WTC11 (cell line): ENCODE data around the gene MINDY4B. TPM values are rescaled to one million over a fixed set of nuclear protein-coding genes. Genes with fewer than 3 reads are reported as not detected.

Source experiments
- ATAC-seq: fragments of 200-7000 bp; cut with Tn5 transposase; 2 replicates; pipeline ENCODE4 v1.10.0; 2021; ENCODE audit warnings: mild to moderate bottlenecking, moderate library complexity
- CTCF ChIA-PET: fragments of 300-600 bp; sonication (Branson Sonifier 250); formaldehyde crosslinking; loops from one replicate; lab custom pipeline; 2021; ENCODE audit warnings: antibody characterized with exemption; lab: Charles Lee
- POLR2A ChIA-PET: fragments of 350-600 bp; sonication (Branson Sonifier 250); formaldehyde crosslinking; loops from one replicate; lab custom pipeline; 2021; ENCODE audit warnings: antibody characterized with exemption; lab: Charles Lee
- DNase-seq: peaks from one replicate; pipeline ENCODE4 v3.0.0; 2021; ENCODE audit warnings: low spot score
- H3K27ac Mint-ChIP-seq: 2 replicates; pipeline ENCODE4 v1.8.0; 2021; ENCODE audit warnings: mixed read lengths
- H3K27me3 Mint-ChIP-seq: 2 replicates; pipeline ENCODE4 v1.8.0; 2021; ENCODE audit warnings: low read depth, mild to moderate bottlenecking, moderate library complexity, mixed read lengths
- H3K36me3 Mint-ChIP-seq: 2 replicates; pipeline ENCODE4 v1.8.0; 2021; ENCODE audit warnings: mixed read lengths
- H3K4me1 Mint-ChIP-seq: 2 replicates; pipeline ENCODE4 v1.8.0; 2022; ENCODE audit warnings: mixed read lengths
- H3K4me3 Mint-ChIP-seq: 2 replicates; pipeline ENCODE4 v1.8.0; 2021; ENCODE audit warnings: mild to moderate bottlenecking, moderate library complexity, mixed read lengths
- H3K9me3 Mint-ChIP-seq: 2 replicates; pipeline ENCODE4 v1.8.0; 2021; ENCODE audit warnings: mixed read lengths
- CREB1 ChIP-seq: sonication (generic); formaldehyde crosslinking; IDR thresholded peaks from 2 replicates; pipeline ENCODE4 v1.8.0; 2023; ENCODE audit warnings: mild to moderate bottlenecking, missing genetic modification reagents
- EMX1 ChIP-seq: fragments of 250-450 bp; sonication (Bioruptor Pico); IDR thresholded peaks from 2 replicates; pipeline ENCODE4 v1.8.0; 2021; ENCODE audit warnings: mild to moderate bottlenecking
- ESRRA ChIP-seq: sonication (generic); formaldehyde crosslinking; IDR thresholded peaks from 2 replicates; pipeline ENCODE4 v1.8.1; 2022; ENCODE audit warnings: mild to moderate bottlenecking, missing genetic modification reagents, borderline replicate concordance
- FOXJ3 ChIP-seq: sonication (generic); formaldehyde crosslinking; IDR thresholded peaks from 2 replicates; pipeline ENCODE4 v1.9.0; 2021; ENCODE audit warnings: missing genetic modification reagents, mild to moderate bottlenecking, borderline replicate concordance
- FOXK1 ChIP-seq: sonication (generic); formaldehyde crosslinking; IDR thresholded peaks from 2 replicates; pipeline ENCODE4 v1.8.0; 2022; ENCODE audit warnings: mild to moderate bottlenecking, moderate library complexity, missing genetic modification reagents
- IRF1 ChIP-seq: sonication (generic); formaldehyde crosslinking; IDR thresholded peaks from 2 replicates; pipeline ENCODE4 v1.8.0; 2023; ENCODE audit warnings: missing genetic modification reagents
- JUN ChIP-seq: sonication (generic); formaldehyde crosslinking; IDR thresholded peaks from 2 replicates; pipeline ENCODE4 v1.8.0; 2023; ENCODE audit warnings: mild to moderate bottlenecking, missing genetic modification reagents
- NFATC4 ChIP-seq: fragments of 250-450 bp; sonication (Bioruptor Pico); IDR thresholded peaks from 2 replicates; pipeline ENCODE4 v1.9.0; 2021; ENCODE audit warnings: mild to moderate bottlenecking
- NFE2L1 ChIP-seq: sonication (generic); formaldehyde crosslinking; IDR thresholded peaks from 2 replicates; pipeline ENCODE4 v1.8.1; 2023; ENCODE audit warnings: missing genetic modification reagents
- NR2C2 ChIP-seq: sonication (generic); formaldehyde crosslinking; IDR thresholded peaks from 2 replicates; pipeline ENCODE4 v1.8.0; 2022; ENCODE audit warnings: mild to moderate bottlenecking, missing genetic modification reagents
- PRDM15 ChIP-seq: sonication (generic); formaldehyde crosslinking; IDR thresholded peaks from 2 replicates; pipeline ENCODE4 v1.8.0; 2022; ENCODE audit warnings: missing genetic modification reagents
- SMAD4 ChIP-seq: sonication (generic); formaldehyde crosslinking; IDR thresholded peaks from 2 replicates; pipeline ENCODE4 v1.8.0; 2022; ENCODE audit warnings: mild to moderate bottlenecking, missing genetic modification reagents
- TEAD1 ChIP-seq: sonication (generic); formaldehyde crosslinking; IDR thresholded peaks from 2 replicates; pipeline ENCODE4 v1.8.0; 2022; ENCODE audit warnings: mild to moderate bottlenecking, missing genetic modification reagents
- ZNF138 ChIP-seq: sonication (generic); formaldehyde crosslinking; conservative IDR thresholded peaks from 2 replicates; pipeline ENCODE4 v1.8.1; 2022; ENCODE audit warnings: mild to moderate bottlenecking, moderate library complexity, missing genetic modification reagents
- ZNF263 ChIP-seq: sonication (generic); formaldehyde crosslinking; IDR thresholded peaks from 2 replicates; pipeline ENCODE4 v1.8.1; 2022; ENCODE audit warnings: low read depth, mild to moderate bottlenecking, moderate library complexity, missing genetic modification reagents
- ZNF512 ChIP-seq: sonication (generic); formaldehyde crosslinking; IDR thresholded peaks from 2 replicates; pipeline ENCODE4 v1.8.1; 2022; ENCODE audit warnings: missing genetic modification reagents, borderline replicate concordance
- total RNA-seq: library from RNA; stranded (reverse); gene quantifications from 3 replicates; pipeline ENCODE4 v1.2.3, GENCODE V29; 2021
- TF ChIP-seq, protein P1 (sequence below): sonication (generic); formaldehyde crosslinking; IDR thresholded peaks from 2 replicates; pipeline ENCODE4 v1.8.0; 2023; ENCODE audit warnings: missing genetic modification reagents, mild to moderate bottlenecking, borderline replicate concordance
- TF ChIP-seq, protein P2 (sequence below): sonication (generic); formaldehyde crosslinking; IDR thresholded peaks from 2 replicates; pipeline ENCODE4 v1.8.1; 2023; ENCODE audit warnings: mild to moderate bottlenecking, missing genetic modification reagents
- TF ChIP-seq, protein P3 (sequence below): fragments of 250-450 bp; sonication (Bioruptor Pico); IDR thresholded peaks from 2 replicates; pipeline ENCODE4 v1.9.0; 2021; ENCODE audit warnings: mild to moderate bottlenecking, borderline replicate concordance

The MINDY4B gene
- total RNA-seq, 1 experiment from 2014 or later = not detected

DNA sequence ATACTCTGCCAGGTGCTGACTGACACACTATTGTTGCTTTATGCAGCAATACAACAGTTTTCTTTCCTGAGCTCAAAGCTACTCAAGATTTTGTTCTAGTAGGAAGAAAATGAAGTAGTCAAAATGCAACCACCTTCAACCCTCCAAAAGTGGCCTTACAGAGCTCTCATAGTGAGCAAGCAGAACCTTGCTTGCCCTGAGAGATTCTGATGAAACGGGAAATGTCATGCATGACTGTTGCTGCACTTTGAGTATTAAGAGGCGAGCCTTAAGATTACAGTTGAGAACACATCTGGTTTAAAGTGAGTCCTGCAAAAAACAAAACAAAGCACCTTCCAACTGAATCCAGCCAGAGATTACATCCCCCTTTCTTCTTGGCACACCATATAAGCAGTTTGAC, 29.7 kb downstream of the MINDY4B start:
- ChIA-PET CTCF (interaction anchor here (1.5 kb wide), 1 partner anchor 96 kb away, joined by 3 read pairs; no protein-coding TSS in a partner anchor), POLR2A (no interaction called here)
- Mint-ChIP-seq H3K4me3 (no peak overlapping the region), H3K36me3 (no peaks in the 10 kb centered on the region), H3K27me3 (no peaks in the 10 kb centered on the region), H3K27ac (no peak overlapping the region), H3K4me1 (no peaks in the 10 kb centered on the region), H3K9me3 (no peaks in the 10 kb centered on the region)
- no peak for ATAC-seq
- no peak for DNase-seq
- TF ChIP-seq ESRRA (CRISPR knock-in tag) (no peak), FOXK1 (CRISPR knock-in tag) (no peak), FOXJ3 (CRISPR knock-in tag) (no peak), SMAD4 (CRISPR knock-in tag) (no peak), CREB1 (CRISPR knock-in tag) (no peak), NFE2L1 (CRISPR knock-in tag) (no peak), ZNF512 (no peak), NR2C2 (CRISPR knock-in tag) (no peak), JUN (no peak), EMX1 (no peak)
- TF ChIP-seq, protein P1, sequence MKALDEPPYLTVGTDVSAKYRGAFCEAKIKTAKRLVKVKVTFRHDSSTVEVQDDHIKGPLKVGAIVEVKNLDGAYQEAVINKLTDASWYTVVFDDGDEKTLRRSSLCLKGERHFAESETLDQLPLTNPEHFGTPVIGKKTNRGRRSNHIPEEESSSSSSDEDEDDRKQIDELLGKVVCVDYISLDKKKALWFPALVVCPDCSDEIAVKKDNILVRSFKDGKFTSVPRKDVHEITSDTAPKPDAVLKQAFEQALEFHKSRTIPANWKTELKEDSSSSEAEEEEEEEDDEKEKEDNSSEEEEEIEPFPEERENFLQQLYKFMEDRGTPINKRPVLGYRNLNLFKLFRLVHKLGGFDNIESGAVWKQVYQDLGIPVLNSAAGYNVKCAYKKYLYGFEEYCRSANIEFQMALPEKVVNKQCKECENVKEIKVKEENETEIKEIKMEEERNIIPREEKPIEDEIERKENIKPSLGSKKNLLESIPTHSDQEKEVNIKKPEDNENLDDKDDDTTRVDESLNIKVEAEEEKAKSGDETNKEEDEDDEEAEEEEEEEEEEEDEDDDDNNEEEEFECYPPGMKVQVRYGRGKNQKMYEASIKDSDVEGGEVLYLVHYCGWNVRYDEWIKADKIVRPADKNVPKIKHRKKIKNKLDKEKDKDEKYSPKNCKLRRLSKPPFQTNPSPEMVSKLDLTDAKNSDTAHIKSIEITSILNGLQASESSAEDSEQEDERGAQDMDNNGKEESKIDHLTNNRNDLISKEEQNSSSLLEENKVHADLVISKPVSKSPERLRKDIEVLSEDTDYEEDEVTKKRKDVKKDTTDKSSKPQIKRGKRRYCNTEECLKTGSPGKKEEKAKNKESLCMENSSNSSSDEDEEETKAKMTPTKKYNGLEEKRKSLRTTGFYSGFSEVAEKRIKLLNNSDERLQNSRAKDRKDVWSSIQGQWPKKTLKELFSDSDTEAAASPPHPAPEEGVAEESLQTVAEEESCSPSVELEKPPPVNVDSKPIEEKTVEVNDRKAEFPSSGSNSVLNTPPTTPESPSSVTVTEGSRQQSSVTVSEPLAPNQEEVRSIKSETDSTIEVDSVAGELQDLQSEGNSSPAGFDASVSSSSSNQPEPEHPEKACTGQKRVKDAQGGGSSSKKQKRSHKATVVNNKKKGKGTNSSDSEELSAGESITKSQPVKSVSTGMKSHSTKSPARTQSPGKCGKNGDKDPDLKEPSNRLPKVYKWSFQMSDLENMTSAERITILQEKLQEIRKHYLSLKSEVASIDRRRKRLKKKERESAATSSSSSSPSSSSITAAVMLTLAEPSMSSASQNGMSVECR (CRISPR knock-in tag) = no peak

GRCh38 chr3:150874666-150875219, 30.5 kb downstream of the MINDY4B start:
- Mint-ChIP-seq H3K4me3 (no peak overlapping the region), H3K27ac (no peak overlapping the region), H3K27me3 (no peaks in the 10 kb centered on the region), H3K4me1 (no peaks in the 10 kb centered on the region), H3K9me3 (no peaks in the 10 kb centered on the region), H3K36me3 (no peaks in the 10 kb centered on the region)
- POLR2A ChIA-PET = no interaction called here
- CTCF ChIA-PET = interaction anchor here (1.5 kb wide), 1 partner anchor 95 kb away, joined by 3 read pairs; no protein-coding TSS in a partner anchor
- DNase-seq (no peak), ATAC-seq (no peak)
- TF ChIP-seq IRF1 (CRISPR knock-in tag) (no peak), TEAD1 (CRISPR knock-in tag) (no peak), ESRRA (CRISPR knock-in tag) (no peak), ZNF263 (no peak), NFATC4 (CRISPR knock-in tag) (no peak), ZNF138 (CRISPR knock-in tag) (no peak), PRDM15 (CRISPR knock-in tag) (no peak)
- TF ChIP-seq, protein P2, sequence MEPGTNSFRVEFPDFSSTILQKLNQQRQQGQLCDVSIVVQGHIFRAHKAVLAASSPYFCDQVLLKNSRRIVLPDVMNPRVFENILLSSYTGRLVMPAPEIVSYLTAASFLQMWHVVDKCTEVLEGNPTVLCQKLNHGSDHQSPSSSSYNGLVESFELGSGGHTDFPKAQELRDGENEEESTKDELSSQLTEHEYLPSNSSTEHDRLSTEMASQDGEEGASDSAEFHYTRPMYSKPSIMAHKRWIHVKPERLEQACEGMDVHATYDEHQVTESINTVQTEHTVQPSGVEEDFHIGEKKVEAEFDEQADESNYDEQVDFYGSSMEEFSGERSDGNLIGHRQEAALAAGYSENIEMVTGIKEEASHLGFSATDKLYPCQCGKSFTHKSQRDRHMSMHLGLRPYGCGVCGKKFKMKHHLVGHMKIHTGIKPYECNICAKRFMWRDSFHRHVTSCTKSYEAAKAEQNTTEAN (CRISPR knock-in tag) = no peak
- TF ChIP-seq, protein P3, sequence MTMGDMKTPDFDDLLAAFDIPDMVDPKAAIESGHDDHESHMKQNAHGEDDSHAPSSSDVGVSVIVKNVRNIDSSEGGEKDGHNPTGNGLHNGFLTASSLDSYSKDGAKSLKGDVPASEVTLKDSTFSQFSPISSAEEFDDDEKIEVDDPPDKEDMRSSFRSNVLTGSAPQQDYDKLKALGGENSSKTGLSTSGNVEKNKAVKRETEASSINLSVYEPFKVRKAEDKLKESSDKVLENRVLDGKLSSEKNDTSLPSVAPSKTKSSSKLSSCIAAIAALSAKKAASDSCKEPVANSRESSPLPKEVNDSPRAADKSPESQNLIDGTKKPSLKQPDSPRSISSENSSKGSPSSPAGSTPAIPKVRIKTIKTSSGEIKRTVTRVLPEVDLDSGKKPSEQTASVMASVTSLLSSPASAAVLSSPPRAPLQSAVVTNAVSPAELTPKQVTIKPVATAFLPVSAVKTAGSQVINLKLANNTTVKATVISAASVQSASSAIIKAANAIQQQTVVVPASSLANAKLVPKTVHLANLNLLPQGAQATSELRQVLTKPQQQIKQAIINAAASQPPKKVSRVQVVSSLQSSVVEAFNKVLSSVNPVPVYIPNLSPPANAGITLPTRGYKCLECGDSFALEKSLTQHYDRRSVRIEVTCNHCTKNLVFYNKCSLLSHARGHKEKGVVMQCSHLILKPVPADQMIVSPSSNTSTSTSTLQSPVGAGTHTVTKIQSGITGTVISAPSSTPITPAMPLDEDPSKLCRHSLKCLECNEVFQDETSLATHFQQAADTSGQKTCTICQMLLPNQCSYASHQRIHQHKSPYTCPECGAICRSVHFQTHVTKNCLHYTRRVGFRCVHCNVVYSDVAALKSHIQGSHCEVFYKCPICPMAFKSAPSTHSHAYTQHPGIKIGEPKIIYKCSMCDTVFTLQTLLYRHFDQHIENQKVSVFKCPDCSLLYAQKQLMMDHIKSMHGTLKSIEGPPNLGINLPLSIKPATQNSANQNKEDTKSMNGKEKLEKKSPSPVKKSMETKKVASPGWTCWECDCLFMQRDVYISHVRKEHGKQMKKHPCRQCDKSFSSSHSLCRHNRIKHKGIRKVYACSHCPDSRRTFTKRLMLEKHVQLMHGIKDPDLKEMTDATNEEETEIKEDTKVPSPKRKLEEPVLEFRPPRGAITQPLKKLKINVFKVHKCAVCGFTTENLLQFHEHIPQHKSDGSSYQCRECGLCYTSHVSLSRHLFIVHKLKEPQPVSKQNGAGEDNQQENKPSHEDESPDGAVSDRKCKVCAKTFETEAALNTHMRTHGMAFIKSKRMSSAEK (CRISPR knock-in tag) = no peak
